Parathyroid adenoma (tissue), 2 donors: ENCODE measurements around the gene CDCA7.
"Not testable (repeated sequence)": the region's sequence is repeated elsewhere in the genome, so short reads cannot be mapped to it uniquely, and the experiment has no call there.

Source experiments
- H2AFZ ChIP-seq: fragments of 300-600 bp; sonication (generic); one replicate; pipeline ENCODE4 v1.7.0; 2017; ENCODE audit warnings: antibody characterized with exemption, mild to moderate bottlenecking
- H3K27ac ChIP-seq: fragments of 300-600 bp; sonication (generic); one replicate; pipeline ENCODE4 v1.7.0; 2017
- H3K27me3 ChIP-seq: fragments of 300-600 bp; sonication (generic); one replicate; pipeline ENCODE4 v1.7.0; 2017; ENCODE audit warnings: low read length; ENCODE audit not compliant: control insufficient read depth, insufficient read depth
- H3K36me3 ChIP-seq: fragments of 300-600 bp; sonication (generic); one replicate; pipeline ENCODE4 v1.7.0; 2017; ENCODE audit warnings: low read length; ENCODE audit not compliant: control insufficient read depth, insufficient read depth
- H3K4me1 ChIP-seq: fragments of 300-600 bp; sonication (generic); one replicate; pipeline ENCODE4 v1.7.0; 2017; ENCODE audit warnings: control low read depth
- H3K4me2 ChIP-seq: fragments of 300-600 bp; sonication (generic); one replicate; pipeline ENCODE4 v1.7.0; 2017; ENCODE audit warnings: low read length
- H3K4me3 ChIP-seq: fragments of 300-600 bp; sonication (generic); one replicate; pipeline ENCODE4 v1.7.0; 2017; ENCODE audit warnings: low read depth, low read length
- H3K79me2 ChIP-seq: fragments of 300-600 bp; sonication (generic); one replicate; pipeline ENCODE4 v1.7.0; 2017; ENCODE audit warnings: control low read depth
- H3K9ac ChIP-seq: fragments of 300-600 bp; sonication (generic); one replicate; pipeline ENCODE4 v1.7.0; 2017; ENCODE audit warnings: mild to moderate bottlenecking
- H3K9me3 ChIP-seq: fragments of 300-600 bp; sonication (generic); one replicate; pipeline ENCODE4 v1.7.0; 2017; ENCODE audit warnings: low read length; ENCODE audit not compliant: control insufficient read depth
- TF ChIP-seq, protein P1 (sequence below): fragments of 300-600 bp; sonication (generic); IDR thresholded peaks from one replicate; pipeline ENCODE4 v1.7.0; 2017; ENCODE audit warnings: antibody characterized with exemption, mild to moderate bottlenecking
- donor health status: primary hyperparathyroidism.

Gene CDCA7

DNA sequence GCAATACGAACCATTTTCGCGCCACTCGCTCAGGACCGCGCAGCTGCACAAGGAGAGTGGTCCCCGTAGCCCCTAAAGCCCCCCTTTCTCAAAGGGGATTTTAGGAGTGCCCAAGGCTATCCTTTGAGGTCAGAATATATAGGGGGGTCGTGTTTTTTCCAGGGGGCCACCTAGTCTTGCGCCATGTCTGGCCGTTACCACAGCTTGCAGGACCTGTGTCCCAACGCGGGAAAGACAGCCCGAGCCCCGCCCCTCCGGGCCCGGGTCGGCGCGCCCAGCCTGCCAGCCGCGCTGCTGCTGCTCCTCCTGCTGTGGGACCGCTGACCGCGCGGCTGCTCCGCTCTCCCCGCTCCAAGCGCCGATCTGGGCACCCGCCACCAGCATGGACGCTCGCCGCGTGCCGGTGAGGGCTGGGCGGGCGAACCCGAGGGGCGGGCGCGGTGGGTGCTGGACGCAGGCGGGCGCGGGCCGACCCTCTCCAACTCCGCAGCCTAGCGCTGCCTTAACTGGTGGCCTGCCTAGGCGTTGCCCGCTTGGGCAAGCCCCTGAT is at the start of gene CDCA7:
Gene CDCA7, plus strand, starts transcription at position 291 of the 550 bp plus-strand sequence. Its CDS starts 92 bp downstream, at position 383.
- H3K27me3 ChIP-seq = peaks cover 6% of the 10 kb centered on the region
- TF ChIP-seq, protein P1, sequence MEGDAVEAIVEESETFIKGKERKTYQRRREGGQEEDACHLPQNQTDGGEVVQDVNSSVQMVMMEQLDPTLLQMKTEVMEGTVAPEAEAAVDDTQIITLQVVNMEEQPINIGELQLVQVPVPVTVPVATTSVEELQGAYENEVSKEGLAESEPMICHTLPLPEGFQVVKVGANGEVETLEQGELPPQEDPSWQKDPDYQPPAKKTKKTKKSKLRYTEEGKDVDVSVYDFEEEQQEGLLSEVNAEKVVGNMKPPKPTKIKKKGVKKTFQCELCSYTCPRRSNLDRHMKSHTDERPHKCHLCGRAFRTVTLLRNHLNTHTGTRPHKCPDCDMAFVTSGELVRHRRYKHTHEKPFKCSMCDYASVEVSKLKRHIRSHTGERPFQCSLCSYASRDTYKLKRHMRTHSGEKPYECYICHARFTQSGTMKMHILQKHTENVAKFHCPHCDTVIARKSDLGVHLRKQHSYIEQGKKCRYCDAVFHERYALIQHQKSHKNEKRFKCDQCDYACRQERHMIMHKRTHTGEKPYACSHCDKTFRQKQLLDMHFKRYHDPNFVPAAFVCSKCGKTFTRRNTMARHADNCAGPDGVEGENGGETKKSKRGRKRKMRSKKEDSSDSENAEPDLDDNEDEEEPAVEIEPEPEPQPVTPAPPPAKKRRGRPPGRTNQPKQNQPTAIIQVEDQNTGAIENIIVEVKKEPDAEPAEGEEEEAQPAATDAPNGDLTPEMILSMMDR = no peak

GRCh38 chr2:173305303-173305702 is 49.4 kb upstream of the CDCA7 start:
- Histone ChIP-seq H2AFZ (no peak overlapping the region), H3K27ac (no peak overlapping the region), H3K4me2 (no peak overlapping the region), H3K27me3 (no peaks in the 10 kb centered on the region), H3K4me3 (no peak overlapping the region), H3K79me2 (no peaks in the 10 kb centered on the region), H3K4me1 (peaks cover 4% of the 10 kb centered on the region), H3K36me3 (no peaks in the 10 kb centered on the region), H3K9me3 (no peaks in the 10 kb centered on the region), H3K9ac (no peak overlapping the region)
- TF ChIP-seq, protein P1 = no peak

More for the DNA sequence above, at the start of gene CDCA7:
- peak within 1 kb of the TSS; percentile 81 for H3K4me2 ChIP-seq
- no peak within 1 kb of the TSS for H3K27ac ChIP-seq
- no peaks in the 10 kb centered on the region for H3K36me3 ChIP-seq
- peaks cover 2% of the 10 kb centered on the region for H3K4me1 ChIP-seq
- H2AFZ ChIP-seq = peak within 1 kb of the TSS; percentile 68
- no peaks in the 10 kb centered on the region for H3K79me2 ChIP-seq
- H3K9me3 ChIP-seq = no peaks in the 10 kb centered on the region
- peak within 1 kb of the TSS; percentile 22 for H3K4me3 ChIP-seq
- H3K9ac ChIP-seq = no peak within 1 kb of the TSS

GRCh38 chr2:173307293-173307692 is 47.4 kb upstream of the CDCA7 start:
- no peak overlapping the region for H3K27ac ChIP-seq
- no peaks in the 10 kb centered on the region for H3K27me3 ChIP-seq
- no peaks in the 10 kb centered on the region for H3K9me3 ChIP-seq
- TF ChIP-seq, protein P1 = no peak
- H2AFZ ChIP-seq = no peak overlapping the region
- peaks cover 4% of the 10 kb centered on the region for H3K4me1 ChIP-seq
- no peak overlapping the region for H3K4me2 ChIP-seq
- no peak overlapping the region for H3K9ac ChIP-seq
- H3K79me2 ChIP-seq = no peaks in the 10 kb centered on the region
- H3K36me3 ChIP-seq = no peaks in the 10 kb centered on the region
- no peak overlapping the region for H3K4me3 ChIP-seq

GRCh38 chr2:173309370-173309769 is 45.3 kb upstream of the CDCA7 start:
- H3K4me3 ChIP-seq, H3K79me2 ChIP-seq, H3K27me3 ChIP-seq, H2AFZ ChIP-seq, H3K9ac ChIP-seq, H3K36me3 ChIP-seq, H3K9me3 ChIP-seq, H3K4me1 ChIP-seq, H3K4me2 ChIP-seq, H3K27ac ChIP-seq: not testable (repeated sequence)

DNA sequence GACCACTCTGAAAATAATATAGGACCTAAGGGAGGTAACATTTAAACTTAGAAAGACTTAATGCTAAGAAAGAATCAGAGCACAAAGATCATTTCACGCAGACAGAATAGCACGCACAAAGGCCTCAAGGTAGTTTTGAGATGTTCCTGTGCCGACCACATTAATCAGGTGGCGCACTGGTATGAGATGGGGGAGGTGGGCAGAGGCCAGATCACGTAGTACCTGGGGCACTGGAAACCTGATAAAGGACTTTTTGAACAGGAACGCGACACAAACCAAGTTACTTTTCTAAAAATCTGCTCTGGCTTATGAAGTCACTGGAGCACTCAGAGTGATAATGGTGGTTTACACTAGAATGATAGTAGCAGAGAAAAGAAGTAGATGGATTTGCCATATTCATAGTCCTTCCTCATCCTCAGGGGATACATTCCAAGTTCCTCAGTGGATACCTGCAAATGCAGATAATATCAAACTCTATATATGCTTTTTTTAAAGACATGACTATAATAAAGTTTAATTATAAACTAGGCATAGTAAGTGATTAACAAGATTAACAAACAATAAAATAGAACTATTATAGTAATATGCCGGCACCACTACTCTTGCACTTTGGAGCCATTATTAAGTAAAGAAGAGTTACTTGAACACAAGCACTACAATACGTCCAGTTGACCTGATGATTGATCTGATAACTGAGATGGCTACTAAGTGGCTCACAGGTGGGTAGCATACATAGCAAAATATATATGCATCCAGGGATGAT is 42.6 kb upstream of the CDCA7 start:
- H3K4me3 ChIP-seq = no peak overlapping the region
- H3K4me2 ChIP-seq = no peak overlapping the region
- no peak overlapping the region for H2AFZ ChIP-seq
- no peak overlapping the region for H3K9ac ChIP-seq
- H3K27ac ChIP-seq = no peak overlapping the region
- H3K4me1 ChIP-seq = peaks cover under 1% of the 10 kb centered on the region
- H3K27me3 ChIP-seq = no peaks in the 10 kb centered on the region
- no peaks in the 10 kb centered on the region for H3K9me3 ChIP-seq
- TF ChIP-seq, protein P1 = no peak
- H3K79me2 ChIP-seq = no peaks in the 10 kb centered on the region
- no peaks in the 10 kb centered on the region for H3K36me3 ChIP-seq
